ENCODE data around the gene ACE.

The ACE gene

GRCh38 chr17:63493411-63493810 is 16.6 kb downstream of the ACE start:
- Histone ChIP-seq H2AFZ (ENCODE audit: low read depth, low read length) (no peak overlapping the region), H3K4me1 (ENCODE audit: insufficient read depth, low read length) (peaks cover 10% of the 10 kb centered on the region), H3K36me3 (ENCODE audit: insufficient read depth, low read length) (no peaks in the 10 kb centered on the region), H3K4me3 (ENCODE audit: low read length) (no peak overlapping the region), H3K9me3 (ENCODE audit: low read length) (no peaks in the 10 kb centered on the region), H3K27me3 (ENCODE audit: insufficient read depth, low read length) (peaks cover 46% of the 10 kb centered on the region)

GRCh38 chr17:63494300-63494928 is 17.6 kb downstream of the ACE start:
- no peak overlapping the region for H3K4me3 ChIP-seq (ENCODE audit: low read length)
- H3K4me1 ChIP-seq (ENCODE audit: insufficient read depth, low read length) = peaks cover 13% of the 10 kb centered on the region
- H3K27me3 ChIP-seq (ENCODE audit: insufficient read depth, low read length) = peaks cover 38% of the 10 kb centered on the region
- H3K9me3 ChIP-seq (ENCODE audit: low read length) = no peaks in the 10 kb centered on the region
- H2AFZ ChIP-seq (ENCODE audit: low read depth, low read length) = no peak overlapping the region
- no peaks in the 10 kb centered on the region for H3K36me3 ChIP-seq (ENCODE audit: insufficient read depth, low read length)

- Histone ChIP-seq H3K9me3 (ENCODE audit: low read length) (no peaks in the 10 kb centered on the region), H2AFZ (ENCODE audit: low read depth, low read length) (no peak overlapping the region), H3K36me3 (ENCODE audit: insufficient read depth, low read length) (no peaks in the 10 kb centered on the region), H3K4me1 (ENCODE audit: insufficient read depth, low read length) (peaks cover 13% of the 10 kb centered on the region), H3K4me3 (ENCODE audit: low read length) (no peak overlapping the region), H3K27me3 (ENCODE audit: insufficient read depth, low read length) (peaks cover 29% of the 10 kb centered on the region)
Measured at GRCh38 chr17:63495491-63495890, 18.6 kb downstream of the ACE start.

GRCh38 chr17:63496177-63496576 is 19.3 kb downstream of the ACE start:
- peaks cover 24% of the 10 kb centered on the region for H3K27me3 ChIP-seq (ENCODE audit: insufficient read depth, low read length)
- H3K4me3 ChIP-seq (ENCODE audit: low read length) = no peak overlapping the region
- peaks cover 13% of the 10 kb centered on the region for H3K4me1 ChIP-seq (ENCODE audit: insufficient read depth, low read length)
- H3K36me3 ChIP-seq (ENCODE audit: insufficient read depth, low read length) = no peaks in the 10 kb centered on the region
- H3K9me3 ChIP-seq (ENCODE audit: low read length) = no peaks in the 10 kb centered on the region
- H2AFZ ChIP-seq (ENCODE audit: low read depth, low read length) = no peak overlapping the region

- Histone ChIP-seq H3K4me1 (ENCODE audit: insufficient read depth, low read length) (peaks cover 13% of the 10 kb centered on the region), H3K4me3 (ENCODE audit: low read length) (no peak overlapping the region)
Measured at GRCh38 chr17:63496663-63497400, 20.0 kb downstream of the ACE start.

GRCh38 chr17:63497708-63498483 is 21.0 kb downstream of the ACE start:
- Histone ChIP-seq H3K36me3 (ENCODE audit: insufficient read depth, low read length) (no peaks in the 10 kb centered on the region), H3K9me3 (ENCODE audit: low read length) (no peaks in the 10 kb centered on the region), H3K27me3 (ENCODE audit: insufficient read depth, low read length) (peaks cover 8% of the 10 kb centered on the region), H3K4me1 (ENCODE audit: insufficient read depth, low read length) (peaks cover 17% of the 10 kb centered on the region), H2AFZ (ENCODE audit: low read depth, low read length) (no peak overlapping the region), H3K4me3 (ENCODE audit: low read length) (no peak overlapping the region)

More at GRCh38 chr17:63496663-63497400, 20.0 kb downstream of the ACE start:
- H2AFZ ChIP-seq (ENCODE audit: low read depth, low read length) = no peak overlapping the region
- no peaks in the 10 kb centered on the region for H3K36me3 ChIP-seq (ENCODE audit: insufficient read depth, low read length)
- peaks cover 17% of the 10 kb centered on the region for H3K27me3 ChIP-seq (ENCODE audit: insufficient read depth, low read length)
- no peaks in the 10 kb centered on the region for H3K9me3 ChIP-seq (ENCODE audit: low read length)

GRCh38 chr17:63498626-63499195 is 21.9 kb downstream of the ACE start:
- H3K36me3 ChIP-seq (ENCODE audit: insufficient read depth, low read length) = no peaks in the 10 kb centered on the region
- no peak overlapping the region for H3K4me3 ChIP-seq (ENCODE audit: low read length)
- H3K27me3 ChIP-seq (ENCODE audit: insufficient read depth, low read length) = peaks cover 2% of the 10 kb centered on the region
- no peaks in the 10 kb centered on the region for H3K9me3 ChIP-seq (ENCODE audit: low read length)
- peaks cover 23% of the 10 kb centered on the region for H3K4me1 ChIP-seq (ENCODE audit: insufficient read depth, low read length)
- no peak overlapping the region for H2AFZ ChIP-seq (ENCODE audit: low read depth, low read length)

GRCh38 chr17:63500543-63501390 is 23.9 kb downstream of the ACE start:
- Histone ChIP-seq H3K36me3 (ENCODE audit: insufficient read depth, low read length) (no peaks in the 10 kb centered on the region), H3K4me1 (ENCODE audit: insufficient read depth, low read length) (peaks cover 24% of the 10 kb centered on the region), H3K9me3 (ENCODE audit: low read length) (peaks cover 2% of the 10 kb centered on the region), H3K4me3 (ENCODE audit: low read length) (no peak overlapping the region), H2AFZ (ENCODE audit: low read depth, low read length) (no peak overlapping the region), H3K27me3 (ENCODE audit: insufficient read depth, low read length) (no peaks in the 10 kb centered on the region)

- H3K9me3 ChIP-seq (ENCODE audit: low read length) = peaks cover 2% of the 10 kb centered on the region
- H3K36me3 ChIP-seq (ENCODE audit: insufficient read depth, low read length) = no peaks in the 10 kb centered on the region
- no peak overlapping the region for H2AFZ ChIP-seq (ENCODE audit: low read depth, low read length)
Measured at GRCh38 chr17:63503341-63503705, 26.5 kb downstream of the ACE start.

GRCh38 chr17:63504261-63504660 is 27.4 kb downstream of the ACE start:
- H3K36me3 ChIP-seq (ENCODE audit: insufficient read depth, low read length) = no peaks in the 10 kb centered on the region
- peaks cover 4% of the 10 kb centered on the region for H3K27me3 ChIP-seq (ENCODE audit: insufficient read depth, low read length)
- peaks cover 11% of the 10 kb centered on the region for H3K4me1 ChIP-seq (ENCODE audit: insufficient read depth, low read length)
- H3K4me3 ChIP-seq (ENCODE audit: low read length) = no peak overlapping the region
- no peak overlapping the region for H2AFZ ChIP-seq (ENCODE audit: low read depth, low read length)
- peaks cover 2% of the 10 kb centered on the region for H3K9me3 ChIP-seq (ENCODE audit: low read length)

More at GRCh38 chr17:63503341-63503705, 26.5 kb downstream of the ACE start:
- no peaks in the 10 kb centered on the region for H3K27me3 ChIP-seq (ENCODE audit: insufficient read depth, low read length)
- H3K4me1 ChIP-seq (ENCODE audit: insufficient read depth, low read length) = peaks cover 15% of the 10 kb centered on the region
- peak overlapping the region; percentile 2 for H3K4me3 ChIP-seq (ENCODE audit: low read length)

- Histone ChIP-seq H3K4me1 (ENCODE audit: insufficient read depth, low read length) (peaks cover 11% of the 10 kb centered on the region), H3K9me3 (ENCODE audit: low read length) (peaks cover 4% of the 10 kb centered on the region), H3K27me3 (ENCODE audit: insufficient read depth, low read length) (peaks cover 8% of the 10 kb centered on the region), H2AFZ (ENCODE audit: low read depth, low read length) (no peak overlapping the region), H3K36me3 (ENCODE audit: insufficient read depth, low read length) (no peaks in the 10 kb centered on the region), H3K4me3 (ENCODE audit: low read length) (no peak overlapping the region)
Measured at GRCh38 chr17:63505341-63505740, 28.5 kb downstream of the ACE start.

GRCh38 chr17:63506627-63507026 is 29.8 kb downstream of the ACE start:
- Histone ChIP-seq H3K4me1 (ENCODE audit: insufficient read depth, low read length) (peaks cover 11% of the 10 kb centered on the region), H3K4me3 (ENCODE audit: low read length) (no peak overlapping the region), H3K27me3 (ENCODE audit: insufficient read depth, low read length) (peaks cover 16% of the 10 kb centered on the region), H3K36me3 (ENCODE audit: insufficient read depth, low read length) (no peaks in the 10 kb centered on the region), H2AFZ (ENCODE audit: low read depth, low read length) (no peak overlapping the region), H3K9me3 (ENCODE audit: low read length) (peaks cover 5% of the 10 kb centered on the region)
